ENCODE results near the gene ZBTB40. TPM values are rescaled to one million over a fixed set of nuclear protein-coding genes. Genes with fewer than 3 reads are reported as not detected.

ZBTB40 gene
- polyA plus RNA-seq, 3 donors from 2014 or later = 1.3 to 7.5 TPM; not detected in 1

GRCh38 chr1:22556391-22557104 is 104.9 kb downstream of the ZBTB40 start:
- no peak overlapping the region for H3K27ac Mint-ChIP-seq

GRCh38 chr1:22557341-22557950 is 105.8 kb downstream of the ZBTB40 start:
- Mint-ChIP-seq H3K27ac (no peak overlapping the region), H3K4me3 (peak overlapping the region in 1 of 5 donors; percentile 20), H3K36me3 (no peaks in the 10 kb centered on the region), H3K4me1 (no peaks in the 10 kb centered on the region), H3K9me3 (no peaks in the 10 kb centered on the region), H3K27me3 (ENCODE audit: low read depth in 3 of 3) (peaks cover 13 to 33% (median 21%) of the 10 kb centered on the region in 3 donors)
- DNase-seq = no peak

More at GRCh38 chr1:22556391-22557104, 104.9 kb downstream of the ZBTB40 start:
- Mint-ChIP-seq H3K36me3 (no peaks in the 10 kb centered on the region), H3K4me3 (no peak overlapping the region), H3K9me3 (no peaks in the 10 kb centered on the region), H3K27me3 (ENCODE audit: low read depth in 3 of 3) (peaks cover 12 to 28% (median 17%) of the 10 kb centered on the region in 3 donors), H3K4me1 (no peaks in the 10 kb centered on the region)
- no peak for DNase-seq

- peaks cover 12 to 28% (median 16%) of the 10 kb centered on the region in 3 donors for H3K27me3 Mint-ChIP-seq (ENCODE audit: low read depth in 3 of 3)
- H3K9me3 Mint-ChIP-seq = no peaks in the 10 kb centered on the region
- no peak for DNase-seq
- peak within 1 kb of the TSS in 1 of 5 donors; percentile 30 for H3K4me3 Mint-ChIP-seq
- peaks cover 0 to 4% of the 10 kb centered on the region in 2 donors for H3K4me1 Mint-ChIP-seq
- H3K27ac Mint-ChIP-seq = no peak within 1 kb of the TSS
- no peaks in the 10 kb centered on the region for H3K36me3 Mint-ChIP-seq
Observed at GRCh38 chr1:22562584-22563583, 111.2 kb downstream of the ZBTB40 start, which contains the start of gene EPHA8. TSS of gene EPHA8 (plus strand) at chr1:22563489. CDS start at chr1:22563636, 147 bp downstream.

- Mint-ChIP-seq H3K4me1 (peaks cover 0 to 4% of the 10 kb centered on the region in 2 donors), H3K27ac (no peak overlapping the region), H3K36me3 (no peaks in the 10 kb centered on the region), H3K9me3 (no peaks in the 10 kb centered on the region), H3K4me3 (peak overlapping the region in 1 of 5 donors; percentile 30), H3K27me3 (ENCODE audit: low read depth in 3 of 3) (peaks cover 12 to 27% (median 16%) of the 10 kb centered on the region in 3 donors)
- DNase-seq = no peak
Observed at GRCh38 chr1:22563671-22564602, 112.3 kb downstream of the ZBTB40 start.

GRCh38 chr1:22566161-22566560 is 114.5 kb downstream of the ZBTB40 start:
- no peak for DNase-seq
- Mint-ChIP-seq H3K9me3 (peaks cover 0 to 3% (median 0%) of the 10 kb centered on the region in 6 donors), H3K4me1 (peaks cover 0 to 4% of the 10 kb centered on the region in 2 donors), H3K27me3 (ENCODE audit: low read depth in 3 of 3) (peaks cover 10 to 17% (median 14%) of the 10 kb centered on the region in 3 donors), H3K36me3 (no peaks in the 10 kb centered on the region), H3K4me3 (no peak overlapping the region), H3K27ac (no peak overlapping the region)

GRCh38 chr1:22567197-22567596 is 115.5 kb downstream of the ZBTB40 start:
- Mint-ChIP-seq H3K27me3 (ENCODE audit: low read depth in 3 of 3) (peaks cover 7 to 8% (median 8%) of the 10 kb centered on the region in 3 donors), H3K4me1 (peaks cover 0 to 4% of the 10 kb centered on the region in 2 donors), H3K4me3 (no peak overlapping the region), H3K9me3 (peaks cover 0 to 3% (median 0%) of the 10 kb centered on the region in 6 donors), H3K36me3 (no peaks in the 10 kb centered on the region), H3K27ac (no peak overlapping the region)
- no peak for DNase-seq

- Mint-ChIP-seq H3K27ac (no peak overlapping the region), H3K4me1 (peaks cover 0 to 4% of the 10 kb centered on the region in 2 donors), H3K36me3 (no peaks in the 10 kb centered on the region), H3K4me3 (no peak overlapping the region), H3K27me3 (ENCODE audit: low read depth in 3 of 3) (peaks cover 2 to 8% (median 5%) of the 10 kb centered on the region in 3 donors), H3K9me3 (peaks cover 0 to 3% (median 0%) of the 10 kb centered on the region in 6 donors)
- DNase-seq = no peak
Observed at GRCh38 chr1:22567994-22568393, 116.3 kb downstream of the ZBTB40 start.

GRCh38 chr1:22569269-22569668 is 117.6 kb downstream of the ZBTB40 start:
- no peak overlapping the region for H3K27ac Mint-ChIP-seq
- DNase-seq = no peak
- H3K36me3 Mint-ChIP-seq = no peaks in the 10 kb centered on the region
- H3K27me3 Mint-ChIP-seq (ENCODE audit: low read depth in 3 of 3) = peaks cover 0 to 5% (median 4%) of the 10 kb centered on the region in 3 donors
- peaks cover 0 to 3% (median 0%) of the 10 kb centered on the region in 6 donors for H3K9me3 Mint-ChIP-seq
- H3K4me1 Mint-ChIP-seq = peaks cover 0 to 2% of the 10 kb centered on the region in 2 donors
- H3K4me3 Mint-ChIP-seq = no peak overlapping the region

- Mint-ChIP-seq H3K36me3 (no peaks in the 10 kb centered on the region), H3K27me3 (ENCODE audit: low read depth in 3 of 3) (peaks cover 0 to 3% (median 0%) of the 10 kb centered on the region in 3 donors), H3K4me1 (no peaks in the 10 kb centered on the region), H3K27ac (no peak overlapping the region), H3K9me3 (peaks cover 0 to 3% (median 0%) of the 10 kb centered on the region in 6 donors), H3K4me3 (no peak overlapping the region)
- DNase-seq = no peak
Observed at GRCh38 chr1:22570140-22570909, 118.7 kb downstream of the ZBTB40 start.

GRCh38 chr1:22572818-22573217 is 121.2 kb downstream of the ZBTB40 start:
- Mint-ChIP-seq H3K36me3 (no peaks in the 10 kb centered on the region), H3K9me3 (peaks cover 0 to 3% (median 0%) of the 10 kb centered on the region in 6 donors), H3K27ac (no peak overlapping the region), H3K27me3 (ENCODE audit: low read depth in 3 of 3) (peaks cover 0 to 2% (median 0%) of the 10 kb centered on the region in 3 donors), H3K4me3 (no peak overlapping the region), H3K4me1 (no peaks in the 10 kb centered on the region)
- no peak for DNase-seq

GRCh38 chr1:22573237-22573636 is 121.6 kb downstream of the ZBTB40 start:
- Mint-ChIP-seq H3K4me1 (no peaks in the 10 kb centered on the region), H3K4me3 (no peak overlapping the region), H3K27me3 (ENCODE audit: low read depth in 3 of 3) (peaks cover 0 to 2% (median 0%) of the 10 kb centered on the region in 3 donors), H3K27ac (no peak overlapping the region), H3K36me3 (no peaks in the 10 kb centered on the region), H3K9me3 (peaks cover 0 to 3% (median 0%) of the 10 kb centered on the region in 6 donors)
- no peak for DNase-seq
